HT-29 (cell line): ENCODE measurements around the gene BNIPL. TPM values are rescaled to one million over a fixed set of nuclear protein-coding genes. Genes with fewer than 3 reads are reported as not detected.

Experiments used
- DNase-seq: peaks from one replicate; pipeline ENCODE4 v3.0.0-alpha.2; 2015; ENCODE audit warnings: low spot score
- small RNA-seq: library from RNA; depleted of rRNA; stranded (forward); fragments of <200 nt; gene quantifications from one replicate; pipeline ENCODE3, GENCODE V24; 2014
- total RNA-seq: library from RNA; depleted of rRNA; stranded (reverse); fragments of >200 nt; shearing (Covaris generic); gene quantifications from 2 replicates; pipeline ENCODE4 v1.2.3, GENCODE V29; 2014; rRNA removed

The BNIPL gene
- total RNA-seq, 1 experiment from 2014 or later: 0.28 TPM

DNA sequence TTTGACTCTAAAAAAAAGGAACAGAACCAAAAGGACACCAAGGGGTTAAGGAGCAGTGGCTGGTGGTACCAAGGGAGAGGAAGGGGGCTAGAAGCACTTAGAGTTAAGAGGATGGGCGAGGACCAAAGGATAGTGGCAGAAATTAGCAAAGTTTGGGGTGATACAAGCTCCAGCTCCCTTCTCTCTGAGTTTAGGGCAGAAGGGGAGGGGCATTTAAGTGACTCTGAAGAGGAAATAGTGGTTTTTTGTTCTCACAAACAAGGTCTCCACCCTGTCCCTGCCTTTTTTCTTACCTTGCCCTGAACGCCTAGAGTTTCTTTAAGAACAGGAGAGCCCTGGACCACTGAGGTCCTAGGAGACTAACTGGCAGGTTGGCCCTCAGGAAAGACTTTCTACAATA is 19.8 kb downstream of the BNIPL start:
- no peak for DNase-seq

- DNase-seq: peak; percentile 94
Measured at GRCh38 chr1:151058692-151059091, 22.3 kb downstream of the BNIPL start.

- peak; percentile 83 for DNase-seq
Measured at GRCh38 chr1:151059109-151060006, 23.0 kb downstream of the BNIPL start, which contains the start of gene CDC42SE1. CDC42SE1 (minus strand) TSS chr1:151059622; CDS start chr1:151055730, 3,892 bp downstream.

GRCh38 chr1:151060007-151060656 is 23.7 kb downstream of the BNIPL start, which contains the start of gene MLLT11:
MLLT11 (plus strand) TSS chr1:151060397; CDS start chr1:151067225, 6,828 bp downstream.
- peak; percentile 51 for DNase-seq

GRCh38 chr1:151060657-151061421 is 24.5 kb downstream of the BNIPL start:
- no peak for DNase-seq

GRCh38 chr1:151061704-151062103 is 25.3 kb downstream of the BNIPL start:
- DNase-seq: no peak

GRCh38 chr1:151062741-151063371 is 26.5 kb downstream of the BNIPL start:
- DNase-seq: no peak

- no peak for DNase-seq
Measured at GRCh38 chr1:151065089-151065645, 28.8 kb downstream of the BNIPL start.

DNA sequence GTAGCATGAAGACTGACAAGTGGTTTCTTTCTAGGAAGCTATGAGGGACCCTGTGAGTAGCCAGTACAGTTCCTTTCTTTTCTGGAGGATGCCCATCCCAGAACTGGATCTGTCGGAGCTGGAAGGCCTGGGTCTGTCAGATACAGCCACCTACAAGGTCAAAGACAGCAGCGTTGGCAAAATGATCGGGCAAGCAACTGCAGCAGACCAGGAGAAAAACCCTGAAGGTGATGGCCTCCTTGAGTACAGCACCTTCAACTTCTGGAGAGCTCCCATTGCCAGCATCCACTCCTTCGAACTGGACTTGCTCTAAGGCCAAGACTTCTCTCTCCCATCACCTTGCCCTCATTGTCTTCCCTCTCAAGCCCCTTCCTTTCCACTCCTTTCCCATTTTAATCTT is 30.8 kb downstream of the BNIPL start:
- DNase-seq: no peak

DNA sequence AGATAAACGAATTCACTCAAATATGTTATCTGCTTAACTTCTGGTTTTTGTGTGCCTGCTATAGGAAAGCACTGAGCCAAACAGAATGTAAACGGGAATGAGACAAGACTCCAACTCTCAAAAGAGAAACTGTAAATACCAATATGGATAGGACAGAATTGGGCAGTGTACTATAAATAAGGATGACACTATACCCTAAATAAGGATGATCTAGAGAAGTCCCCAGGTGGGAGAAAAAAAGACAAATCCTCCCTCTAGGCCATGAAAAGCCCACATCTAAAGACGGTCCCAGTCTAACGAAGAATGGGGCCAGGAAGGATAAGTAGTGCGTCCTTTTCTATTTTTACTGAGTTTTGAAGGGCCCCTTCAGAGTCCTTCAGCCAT is 32.7 kb downstream of the BNIPL start:
- no peak for DNase-seq

DNA sequence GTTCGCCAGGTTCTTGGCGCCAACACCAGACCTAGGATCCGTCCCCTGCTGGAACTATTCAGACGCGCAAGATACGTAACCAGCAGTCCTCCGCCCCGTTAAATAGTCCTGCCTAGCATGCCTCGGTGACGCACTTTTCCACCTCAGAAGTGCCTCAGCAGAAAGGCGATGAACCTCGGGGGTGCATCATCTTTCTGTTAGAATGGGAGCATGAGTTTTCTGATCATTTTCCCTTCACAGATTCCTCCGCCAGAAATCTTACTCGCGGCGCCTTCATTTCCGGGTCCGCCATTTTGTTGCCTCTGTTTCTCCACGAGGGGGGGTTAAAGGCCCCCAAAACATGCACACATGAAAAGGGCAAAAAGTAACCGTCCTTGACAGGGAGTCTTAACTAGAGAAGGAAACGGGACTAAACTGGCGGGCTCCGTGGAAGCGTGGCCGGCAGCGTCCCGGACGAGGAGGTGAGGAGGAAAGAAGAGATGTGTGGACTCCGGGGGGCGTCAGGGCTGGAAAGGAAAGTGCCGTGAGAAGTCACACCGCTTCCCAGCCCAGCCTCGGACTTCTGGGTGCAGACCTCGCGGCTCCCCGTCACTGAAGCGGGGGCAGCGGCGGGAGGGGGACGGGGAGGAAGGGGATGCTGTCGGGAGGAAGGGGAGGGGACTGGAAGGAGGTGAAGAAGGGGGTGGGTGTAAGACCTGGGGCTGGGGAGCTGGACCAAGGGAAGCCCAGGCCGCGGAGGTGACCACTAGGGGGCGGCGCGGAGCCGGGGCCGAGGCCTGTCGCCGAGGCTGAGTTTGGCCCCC is 34.3 kb downstream of the BNIPL start, which contains the start of gene GABPB2:
GABPB2 (plus strand) TSS at position 288 of the 803 bp plus-strand sequence. CDS start 17,429 bp downstream, outside the sequence.
- peak; percentile 91 for DNase-seq

DNA sequence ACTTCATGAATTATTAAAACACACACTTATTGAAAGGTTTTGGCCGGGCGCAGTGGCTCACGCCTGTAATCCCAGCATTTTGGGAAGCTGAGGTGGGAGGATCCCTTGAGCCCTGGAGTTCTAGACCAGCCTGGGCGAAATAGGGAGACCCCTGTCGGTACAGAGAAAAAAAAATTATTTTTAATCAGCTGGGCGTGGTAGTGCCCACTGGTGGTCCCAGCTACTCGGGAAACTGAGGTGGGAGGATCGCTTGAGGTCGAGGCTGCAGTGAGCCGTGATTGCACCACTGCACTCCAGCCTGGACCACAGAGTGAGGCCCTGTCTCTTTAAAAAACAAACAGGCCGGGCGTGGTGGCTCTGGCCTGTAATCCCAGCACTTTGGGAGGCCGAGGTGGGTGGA is 35.8 kb downstream of the BNIPL start:
- DNase-seq: no peak

DNA sequence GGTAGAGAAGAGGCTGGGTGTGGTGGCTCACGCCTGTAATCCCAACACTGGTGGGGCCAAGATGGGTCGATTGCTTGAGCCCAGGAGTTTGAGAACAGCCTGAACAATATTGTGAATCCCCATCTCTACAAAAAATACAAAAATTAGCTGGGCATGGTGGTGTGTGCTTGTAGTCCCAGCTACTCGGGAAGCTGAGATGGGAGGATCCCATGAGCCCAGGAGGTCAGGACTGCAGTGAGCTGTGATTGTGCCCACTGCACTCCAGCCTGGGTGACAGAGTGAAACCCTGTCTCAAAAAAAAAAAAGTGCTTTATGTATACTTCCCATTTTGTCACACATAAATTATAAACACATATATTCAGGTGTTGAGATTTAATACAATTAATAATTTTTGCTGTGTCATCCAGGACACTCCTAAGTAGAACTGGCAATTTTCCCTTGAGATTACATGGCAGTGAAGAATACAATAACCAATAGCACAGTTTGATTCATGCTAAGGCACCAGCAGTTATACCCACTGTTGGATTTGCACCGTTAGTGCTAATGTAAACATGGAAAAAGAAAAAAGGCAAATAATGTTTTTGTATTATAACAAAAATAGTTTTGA is 49.7 kb downstream of the BNIPL start:
- DNase-seq: no peak

Small RNAs within 50 kb of the gene (small RNA-seq; reads per million reads assigned to genes)
- gene RNU6-884P: not detected

Other genes with a start within 250 kb of the BNIPL start
- gene CTSK, start 228.3 kb upstream of the BNIPL start, total RNA-seq: 0.61 and 1.5 TPM in 2 replicates
- 11.7 and 11.9 TPM in 2 replicates for gene ARNT, start 160.0 kb upstream of the BNIPL start, total RNA-seq
- not detected in 2 replicates for gene CTXND2, start 149.4 kb upstream of the BNIPL start, total RNA-seq
- gene SETDB1, start 110.2 kb upstream of the BNIPL start, total RNA-seq: 23.6 and 29.2 TPM in 2 replicates
- 152 and 162 TPM in 2 replicates for gene CERS2, start 61.8 kb upstream of the BNIPL start, total RNA-seq
- gene ANXA9, start 54.3 kb upstream of the BNIPL start, total RNA-seq: 49.4 and 50.4 TPM in 2 replicates
- gene MINDY1, start 29.7 kb upstream of the BNIPL start, total RNA-seq: 19.5 and 19.8 TPM in 2 replicates
- gene PRUNE1, start 28.1 kb upstream of the BNIPL start, total RNA-seq: 9.3 and 15.4 TPM in 2 replicates
- gene C1orf56, start 11.2 kb downstream of the BNIPL start, total RNA-seq: 2.4 and 3.1 TPM in 2 replicates
- gene CDC42SE1, start 23.0 kb downstream of the BNIPL start, total RNA-seq: 35.2 and 35.7 TPM in 2 replicates
- 0.73 and 1.5 TPM in 2 replicates for gene MLLT11, start 23.8 kb downstream of the BNIPL start, total RNA-seq
- 4.6 and 6.1 TPM in 2 replicates for gene GABPB2, start 34.2 kb downstream of the BNIPL start, total RNA-seq
- 0.13 TPM in 1 of 2 replicates, not detected in the other for gene SEMA6C, start 110.0 kb downstream of the BNIPL start, total RNA-seq
- not detected in 2 replicates for gene TNFAIP8L2, start 120.1 kb downstream of the BNIPL start, total RNA-seq
- gene LYSMD1, start 129.3 kb downstream of the BNIPL start, total RNA-seq: 0.43 and 0.60 TPM in 2 replicates
- gene SCNM1, start 129.6 kb downstream of the BNIPL start, total RNA-seq: 37.6 and 48.4 TPM in 2 replicates
- gene TMOD4, start 139.4 kb downstream of the BNIPL start, total RNA-seq: not detected in 2 replicates
- 48.9 and 49.1 TPM in 2 replicates for gene VPS72, start 153.6 kb downstream of the BNIPL start, total RNA-seq
- 23.6 and 31.2 TPM in 2 replicates for gene PIP5K1A, start 162.0 kb downstream of the BNIPL start, total RNA-seq
- gene PSMD4, start 218.1 kb downstream of the BNIPL start, total RNA-seq: 190 and 195 TPM in 2 replicates
- gene ZNF687, start 245.7 kb downstream of the BNIPL start, total RNA-seq: 39.2 TPM in 2 replicates